ENCODE data around the gene SAP130.
A peak's percentile ranks its signal among the peaks of the same experiment; 100 is the strongest.

The SAP130 gene

GRCh38 chr2:128027801-128028667 lies at the start of gene SAP130:
Gene SAP130, minus strand, starts transcription at chr2:128028059. Its CDS starts 1,767 bp downstream, at chr2:128026292.
- peak; percentile 90 to 95 for DNase-seq

- DNase-seq: no peak
These were observed 48.7 kb upstream of the SAP130 start for GRCh38 chr2:128076461-128077106.

- DNase-seq: no peak
These were observed 45.4 kb upstream of the SAP130 start for GRCh38 chr2:128073278-128073677.

GRCh38 chr2:128069769-128070168 lies 41.9 kb upstream of the SAP130 start:
- DNase-seq: no peak

- DNase-seq: no peak
These were observed 36.5 kb upstream of the SAP130 start for GRCh38 chr2:128064353-128064752.

GRCh38 chr2:128062571-128062970 lies 34.7 kb upstream of the SAP130 start:
- DNase-seq: no peak

GRCh38 chr2:128058114-128058513 lies 30.3 kb upstream of the SAP130 start:
- DNase-seq: no peak

- DNase-seq: no peak
These were observed 29.5 kb upstream of the SAP130 start for GRCh38 chr2:128057334-128057733.

- no peak for DNase-seq
These were observed 26.4 kb upstream of the SAP130 start for GRCh38 chr2:128054104-128054885.

- DNase-seq: no peak
These were observed 25.5 kb upstream of the SAP130 start for GRCh38 chr2:128053331-128053730.

GRCh38 chr2:128043041-128043440 lies 15.2 kb upstream of the SAP130 start:
- DNase-seq: no peak

GRCh38 chr2:128041561-128041960 lies 13.7 kb upstream of the SAP130 start:
- DNase-seq: no peak

- DNase-seq: no peak
These were observed 12.4 kb upstream of the SAP130 start for GRCh38 chr2:128040166-128040771.

- no peak for DNase-seq
These were observed 11.7 kb upstream of the SAP130 start for GRCh38 chr2:128039535-128039934.

GRCh38 chr2:128038411-128038810 lies 10.6 kb upstream of the SAP130 start:
- no peak for DNase-seq

GRCh38 chr2:128037649-128038048 lies 9.8 kb upstream of the SAP130 start:
- DNase-seq: no peak

GRCh38 chr2:128036748-128037607 lies 9.1 kb upstream of the SAP130 start:
- no peak for DNase-seq

- no peak for DNase-seq
These were observed 4.2 kb upstream of the SAP130 start for GRCh38 chr2:128032092-128032491.

GRCh38 chr2:128028668-128029054 lies 802 bp upstream of the SAP130 start:
- no peak for DNase-seq

- peak; percentile 98 for DNase-seq
These were observed 520 bp downstream of the SAP130 start for GRCh38 chr2:128027278-128027800.

GRCh38 chr2:128026448-128027277 lies 1.2 kb downstream of the SAP130 start:
- peak in 1 of 2 experiments; percentile 2 for DNase-seq

Measured in NCI-H2081 (cell line).